Measurements from ENCODE around the gene TFAP2A.

TFAP2A gene

GRCh38 chr6:10382322-10382721 is 32.6 kb downstream of the TFAP2A start:
- no peak for DNase-seq

GRCh38 chr6:10381830-10382208 is 33.1 kb downstream of the TFAP2A start:
- DNase-seq = no peak

GRCh38 chr6:10381133-10381829 is 33.6 kb downstream of the TFAP2A start:
- no peak for DNase-seq

- DNase-seq = no peak
Measured at GRCh38 chr6:10375391-10375969, 39.4 kb downstream of the TFAP2A start.

- DNase-seq = no peak
Measured at GRCh38 chr6:10373642-10374359, 41.1 kb downstream of the TFAP2A start.

- no peak for DNase-seq
Measured at GRCh38 chr6:10369896-10370295, 45.0 kb downstream of the TFAP2A start.

GRCh38 chr6:10368861-10369260 is 46.0 kb downstream of the TFAP2A start:
- no peak for DNase-seq

GRCh38 chr6:10363911-10364310 is 51.0 kb downstream of the TFAP2A start:
- DNase-seq = no peak

GRCh38 chr6:10362300-10362699 is 52.6 kb downstream of the TFAP2A start:
- DNase-seq = no peak

- no peak for DNase-seq
Measured at GRCh38 chr6:10361428-10361827, 53.4 kb downstream of the TFAP2A start.

GRCh38 chr6:10359581-10359980 is 55.3 kb downstream of the TFAP2A start:
- DNase-seq = no peak

- DNase-seq = no peak
Measured at GRCh38 chr6:10355115-10355702, 59.7 kb downstream of the TFAP2A start.

GRCh38 chr6:10351791-10352190 is 63.1 kb downstream of the TFAP2A start:
- no peak for DNase-seq

- DNase-seq = no peak
Measured at GRCh38 chr6:10350720-10351119, 64.2 kb downstream of the TFAP2A start.

- DNase-seq = no peak
Measured at GRCh38 chr6:10347561-10348327, 67.1 kb downstream of the TFAP2A start.

Measured in NCI-H2081 treated with DMSO at 0.1 percent for 48 hours (cell line).